HG03108 (cell line): ENCODE data around the gene MKNK1.

Experiments
- ATAC-seq: cut with Tn5 transposase; IDR thresholded peaks from one replicate; pipeline ENCODE4 v1.9.1; 2021; ENCODE audit warnings: moderate library complexity; ENCODE audit not compliant: unreplicated experiment

Gene MKNK1

DNA sequence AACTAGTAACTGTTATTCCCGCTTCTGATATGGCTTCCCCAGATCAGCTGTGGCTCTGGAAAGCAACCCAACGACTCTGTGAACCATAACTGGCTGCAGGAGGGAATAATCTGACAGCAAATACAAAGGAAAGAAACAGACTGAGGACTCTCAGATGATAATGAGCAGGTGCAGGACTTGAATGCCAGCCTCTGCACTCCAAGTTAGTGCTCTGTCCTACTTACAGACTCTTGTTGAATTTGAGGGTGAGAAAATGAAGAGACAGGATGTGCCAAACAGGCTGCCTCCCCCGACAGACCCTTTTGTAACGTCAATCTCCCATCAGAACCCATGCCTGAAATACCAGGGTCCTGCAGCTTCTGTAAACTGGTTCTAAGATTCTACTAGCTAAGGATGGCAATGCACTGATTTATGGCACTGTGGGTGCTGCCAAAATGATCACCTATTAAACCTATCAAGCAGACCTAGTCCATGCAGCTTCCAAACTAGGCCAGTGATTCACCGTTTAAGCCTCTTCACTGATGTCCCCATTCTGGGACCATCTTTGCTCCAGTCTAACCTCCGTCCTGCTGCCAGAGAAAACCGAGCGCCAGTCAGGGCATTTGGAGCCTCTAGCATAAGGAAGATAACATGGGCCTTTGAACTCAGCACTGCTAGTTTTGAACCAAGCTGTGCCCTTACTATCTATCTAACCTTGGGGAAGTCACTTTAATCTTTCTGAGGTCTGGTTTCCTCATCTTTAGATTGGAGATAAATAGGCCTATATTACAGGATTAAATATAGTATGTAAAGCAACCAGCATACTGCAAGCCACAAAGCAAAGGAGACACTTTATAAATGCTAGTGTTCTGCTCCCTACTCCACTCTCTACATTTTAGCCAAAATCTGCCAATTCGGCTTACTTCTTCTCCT, 4.8 kb downstream of the MKNK1 start:
- no peak for ATAC-seq

DNA sequence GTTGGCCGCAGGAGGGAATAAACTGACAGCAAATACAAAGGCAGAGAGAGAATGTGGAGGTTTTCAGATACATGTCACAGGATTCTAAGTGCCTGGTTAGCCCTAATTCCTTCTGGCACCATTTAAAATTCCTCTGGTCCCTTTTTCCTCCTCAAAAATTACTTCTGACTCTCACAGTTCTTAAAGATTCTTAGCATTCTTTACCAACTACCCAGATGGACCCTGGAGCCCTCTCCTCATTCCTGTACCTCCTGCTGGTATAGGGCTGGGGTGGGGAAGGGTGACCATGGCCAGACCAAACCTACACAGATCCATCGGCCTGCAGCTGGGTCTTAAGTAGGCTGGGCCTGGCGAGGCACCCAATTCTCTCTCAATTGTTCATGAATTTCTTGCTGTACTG, 7.2 kb downstream of the MKNK1 start:
- ATAC-seq = no peak

DNA sequence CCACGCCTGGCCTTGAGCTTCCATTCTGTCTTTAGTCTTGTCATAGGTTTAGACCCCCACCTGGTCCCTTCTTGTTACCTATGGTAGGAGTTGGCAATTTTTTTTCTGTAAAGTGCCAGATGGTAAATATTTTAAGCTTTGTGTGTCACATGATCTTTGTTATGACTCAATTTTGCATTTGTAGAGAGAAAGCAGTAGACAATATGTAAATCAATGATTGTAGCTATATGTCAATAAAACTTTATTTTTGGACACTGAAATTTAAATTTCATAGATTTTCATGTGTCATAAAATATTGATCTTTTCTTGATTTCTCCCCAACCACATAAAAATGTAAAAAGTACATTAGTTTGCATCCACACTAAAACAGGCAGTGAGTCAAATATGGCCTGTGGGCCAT, 8.0 kb downstream of the MKNK1 start:
- no peak for ATAC-seq

DNA sequence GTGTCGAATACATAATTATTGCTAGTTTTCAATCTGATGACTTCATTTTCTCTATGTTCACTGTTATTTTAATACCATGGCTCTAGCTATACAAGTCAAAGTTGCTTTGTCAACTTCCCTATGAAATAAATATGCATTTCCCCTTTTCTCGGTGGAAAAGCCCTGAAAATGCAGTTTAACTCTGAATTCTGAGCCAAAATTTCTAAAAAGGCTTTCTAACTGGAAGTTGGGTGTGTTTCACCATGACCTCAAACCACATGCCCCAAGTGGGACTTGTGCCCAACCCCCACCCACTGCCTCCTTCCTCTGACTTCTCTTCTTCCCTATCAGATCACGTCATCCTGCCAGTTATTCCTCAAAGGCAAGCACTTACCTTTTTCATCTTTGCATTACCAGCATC, 8.9 kb downstream of the MKNK1 start:
- no peak for ATAC-seq

GRCh38 chr1:46594063-46594462, 10.0 kb downstream of the MKNK1 start:
- no peak for ATAC-seq

- ATAC-seq = no peak
Observed at GRCh38 chr1:46592823-46593222, 11.2 kb downstream of the MKNK1 start.

DNA sequence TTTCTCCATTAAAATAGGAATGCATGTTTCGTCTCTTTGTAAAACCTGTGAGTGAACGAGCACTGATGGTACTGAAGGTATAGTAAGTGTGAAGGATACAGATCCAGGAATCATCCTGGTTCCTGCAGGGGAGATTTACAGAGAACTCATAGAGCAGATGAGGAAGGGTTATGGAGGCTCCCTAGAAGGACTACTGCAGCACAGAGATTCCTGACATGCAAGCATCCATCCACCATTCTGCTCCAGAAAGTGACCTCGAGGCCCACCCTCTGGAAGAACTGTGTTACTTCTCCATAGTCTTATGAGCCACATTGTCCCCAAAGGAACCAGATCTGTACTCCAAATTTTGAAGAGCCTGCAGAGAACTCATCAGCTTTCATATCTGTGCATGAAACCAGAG, 14.5 kb downstream of the MKNK1 start:
- no peak for ATAC-seq

- no peak for ATAC-seq
Observed at GRCh38 chr1:46587069-46587468, 17.0 kb downstream of the MKNK1 start.

GRCh38 chr1:46585312-46585938, 18.6 kb downstream of the MKNK1 start:
- no peak for ATAC-seq

DNA sequence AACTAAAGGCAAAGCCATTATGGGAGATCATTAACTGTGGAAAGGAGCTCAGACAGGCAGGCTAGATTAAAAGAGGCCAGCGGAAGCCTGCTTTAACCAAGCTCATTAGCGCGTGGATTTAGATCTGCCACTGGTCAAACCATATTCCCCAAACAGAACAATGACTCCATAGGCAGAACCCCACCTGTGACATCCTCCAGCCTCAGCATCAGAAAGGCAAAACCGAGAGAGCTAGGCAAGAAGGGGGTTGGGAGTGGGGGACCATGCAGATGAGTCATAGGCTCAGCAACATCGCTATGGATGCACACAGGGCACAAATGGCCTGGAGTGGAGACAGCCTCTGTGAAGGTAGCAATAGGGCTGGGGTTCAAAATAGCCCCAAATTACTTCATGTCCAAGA, 20.6 kb downstream of the MKNK1 start:
- no peak for ATAC-seq

DNA sequence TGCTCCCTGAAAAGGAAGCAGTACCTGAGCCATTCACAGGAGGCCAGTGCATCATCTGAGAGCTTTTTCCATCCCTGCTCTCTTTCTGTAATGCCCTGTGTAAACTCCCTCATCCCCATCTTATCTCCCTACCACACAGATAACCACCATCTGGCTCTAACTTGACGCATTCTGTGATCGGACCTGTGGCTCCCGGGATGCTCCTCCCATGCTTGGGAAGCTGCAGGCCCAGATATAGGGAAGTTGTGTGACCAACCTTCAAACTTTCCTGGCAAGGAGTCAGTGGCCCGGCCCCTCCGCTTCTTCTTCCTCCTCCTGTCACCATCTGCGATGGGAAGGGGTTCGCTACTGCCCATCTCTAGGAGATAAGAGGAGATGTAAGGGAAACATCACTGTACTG, 21.1 kb downstream of the MKNK1 start:
- ATAC-seq = no peak

DNA sequence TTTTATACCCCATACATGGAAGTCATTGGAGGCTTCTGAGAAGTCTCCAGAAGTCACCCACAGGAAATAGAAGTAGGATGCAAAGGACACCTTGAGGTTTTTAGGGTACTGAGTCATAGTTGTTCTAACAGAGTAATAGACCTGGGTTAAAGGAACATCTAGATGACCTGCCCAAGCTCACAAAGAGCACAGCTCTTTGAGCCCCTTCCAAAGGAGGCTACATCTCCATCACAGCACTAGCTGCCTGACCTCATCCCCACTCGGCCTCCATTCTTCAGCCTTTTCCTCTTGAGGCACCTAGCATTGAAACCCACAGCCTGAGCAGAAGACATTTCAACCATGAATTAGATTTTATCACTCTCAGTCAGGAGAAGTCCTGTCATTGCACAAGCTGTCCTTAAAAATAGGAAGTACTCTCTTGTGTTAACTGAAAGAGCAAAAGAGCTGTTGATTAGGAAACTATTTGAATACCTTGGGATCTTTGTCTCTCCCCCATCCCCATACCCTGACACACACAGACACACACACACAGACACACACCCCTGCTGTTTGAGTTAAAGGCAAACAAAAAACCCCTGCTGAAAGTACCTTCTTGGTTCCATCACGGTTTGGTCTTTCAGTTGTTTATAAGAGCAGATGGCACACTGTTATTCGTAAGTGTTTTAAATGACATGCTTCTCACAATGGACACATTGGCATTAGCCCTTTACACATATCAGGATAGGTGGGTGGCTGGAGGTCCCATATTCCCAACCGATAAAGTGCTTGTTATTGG, 22.2 kb downstream of the MKNK1 start:
- no peak for ATAC-seq

DNA sequence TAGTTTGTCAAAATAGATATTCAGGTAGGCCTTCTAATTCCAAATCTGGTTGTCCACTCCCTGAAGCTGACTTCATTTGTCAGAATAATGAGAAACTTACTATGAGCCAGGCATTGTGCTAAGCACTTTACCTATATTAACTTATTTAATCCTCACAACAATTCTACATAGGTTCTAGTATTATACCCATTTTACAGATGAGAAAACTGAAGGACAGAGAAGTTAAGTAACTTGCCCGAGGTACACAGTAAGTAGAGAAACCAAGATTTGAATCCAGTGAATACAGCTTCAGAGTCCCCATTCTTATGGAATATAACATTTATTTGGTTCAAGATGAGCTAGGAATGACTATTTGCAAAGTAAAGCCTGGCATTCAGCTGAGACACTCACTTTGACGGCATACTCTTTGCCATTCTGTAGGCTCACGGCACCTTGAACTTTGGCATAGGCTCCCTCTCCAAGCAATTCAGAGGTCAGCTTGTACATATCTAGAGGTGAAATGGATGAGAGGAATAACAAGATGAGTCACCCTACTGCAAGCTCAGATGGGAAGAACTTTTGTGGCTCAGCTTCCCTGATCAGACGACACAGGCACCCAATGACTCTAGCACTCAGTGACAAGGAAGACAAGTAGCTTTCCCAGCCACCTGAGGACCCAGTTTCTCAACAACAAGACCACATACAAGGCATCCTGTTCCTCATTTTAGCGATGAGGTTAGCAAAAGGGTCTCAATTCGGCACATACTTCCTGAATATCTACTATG, 23.7 kb downstream of the MKNK1 start:
- no peak for ATAC-seq

DNA sequence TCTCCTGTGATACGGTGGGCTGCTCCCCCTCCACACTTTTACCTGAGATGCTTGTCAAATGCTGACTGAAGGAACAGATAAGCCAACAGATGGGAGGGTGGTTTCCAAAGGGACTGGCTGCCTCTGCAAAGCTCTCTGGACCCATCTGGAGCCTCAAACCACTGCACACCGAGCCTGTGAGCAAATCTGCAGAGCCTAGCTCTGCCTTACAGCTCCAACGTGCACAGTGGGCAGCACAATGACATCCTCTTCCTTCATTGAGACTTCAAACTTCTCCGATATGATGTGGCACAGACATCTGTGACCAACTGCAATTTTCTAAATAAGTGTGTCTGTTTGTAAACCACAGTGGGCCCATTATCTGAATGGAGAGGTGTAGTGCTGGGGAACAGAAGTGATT, 26.4 kb downstream of the MKNK1 start:
- ATAC-seq = no peak

- no peak for ATAC-seq
Observed at GRCh38 chr1:46576596-46576995, 27.5 kb downstream of the MKNK1 start.

- no peak for ATAC-seq
Observed at GRCh38 chr1:46575778-46576177, 28.3 kb downstream of the MKNK1 start.

- no peak for ATAC-seq
Observed at GRCh38 chr1:46575300-46575699, 28.8 kb downstream of the MKNK1 start.

- no peak for ATAC-seq
Observed at GRCh38 chr1:46571691-46572225, 32.3 kb downstream of the MKNK1 start.

DNA sequence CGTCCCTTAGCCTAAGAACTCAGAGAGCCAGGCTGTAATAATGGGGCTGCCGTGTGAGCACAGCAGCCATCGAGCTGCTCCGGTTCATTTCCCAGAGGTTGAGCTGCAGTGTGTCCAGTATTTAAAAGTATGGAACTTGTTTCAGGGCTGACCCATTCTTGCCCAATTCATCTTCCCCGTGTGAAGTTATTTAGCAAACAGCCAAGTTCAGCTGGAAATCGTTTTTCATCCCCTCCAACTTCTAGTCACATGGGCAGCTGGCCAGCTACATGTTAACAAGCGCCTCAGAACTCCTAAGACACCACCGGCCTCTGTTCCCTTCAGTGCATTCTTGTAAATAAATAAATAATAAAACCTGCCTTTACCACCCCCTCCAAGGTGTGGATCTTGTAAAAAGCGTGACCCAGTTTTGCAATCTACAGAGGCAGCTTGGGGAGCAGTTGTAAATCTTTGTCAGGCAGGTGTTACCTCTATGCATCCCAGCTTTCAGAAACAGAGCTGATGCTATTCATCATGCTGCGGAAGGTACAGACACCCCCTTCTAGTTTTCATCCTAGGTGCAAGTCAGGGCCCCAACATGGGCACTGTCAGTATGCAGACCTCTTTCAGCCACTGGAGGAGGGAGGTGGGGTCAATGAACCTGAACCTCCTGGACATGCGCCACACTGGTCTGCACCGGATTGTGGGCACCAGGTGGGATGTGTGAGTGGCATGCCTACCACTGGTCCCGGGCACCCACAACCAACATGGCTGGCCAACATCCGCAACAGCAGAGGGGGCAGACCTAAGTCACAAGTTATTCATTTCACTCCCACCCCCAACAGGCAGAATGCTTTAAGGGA, 34.0 kb downstream of the MKNK1 start:
- ATAC-seq = no peak

DNA sequence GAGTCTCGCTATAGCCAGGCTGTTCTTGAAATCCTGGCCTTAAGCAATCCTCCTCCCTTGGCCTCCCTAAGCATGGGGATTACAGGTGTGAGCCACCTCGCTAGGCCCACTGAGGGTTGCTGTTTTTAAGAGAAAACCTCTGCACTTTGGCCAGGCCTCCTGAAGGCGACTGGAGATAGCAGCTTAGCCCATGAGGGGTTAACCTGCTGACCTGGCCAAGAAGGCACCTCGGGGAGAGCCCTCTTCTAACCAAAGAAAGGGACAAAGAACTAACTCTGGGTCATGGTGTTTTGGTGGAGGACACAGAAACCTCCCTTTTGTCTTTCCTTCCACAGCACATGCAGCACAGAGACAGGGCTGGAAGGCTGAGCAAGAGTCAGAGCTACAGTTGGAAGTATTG, 35.0 kb downstream of the MKNK1 start:
- no peak for ATAC-seq
